Upper lobe of left lung (tissue), 4 donors: ENCODE data around the gene NUTM2G.

Experiments used
- EP300 ChIP-seq, 4 donors: sonication (generic); formaldehyde crosslinking; IDR thresholded peaks; one replicate each; pipeline ENCODE4 v1.5.1; 2017; ENCODE audit warnings: antibody characterized with exemption in 4 of 4, control low read depth in 2 of 4
- POLR2A ChIP-seq, 4 donors: fragments of 450-650 bp; IDR thresholded peaks; one replicate each; pipeline ENCODE4 v1.5.1; 2016 to 2017; ENCODE audit warnings: antibody characterized with exemption in 4 of 4, mild to moderate bottlenecking in 2 of 4
- POLR2AphosphoS5 ChIP-seq, 2 donors: sonication (generic); formaldehyde crosslinking; IDR thresholded peaks; one replicate each; pipeline ENCODE4 v1.5.1; 2017; ENCODE audit warnings: antibody characterized with exemption in 2 of 2
- TF ChIP-seq, protein P1 (sequence below), 6 experiments: fragments of 450-650 bp in 4 of 6; fragments of 200-600 bp in 2 of 6; sonication (generic) in 2 of 6; IDR thresholded peaks; one replicate each; pipeline ENCODE4 v1.5.1; 2016 to 2019; ENCODE audit warnings: antibody characterized with exemption in 6 of 6

GRCh38 chr9:96883922-96884321 is 44.7 kb upstream of the NUTM2G start:
- TF ChIP-seq, protein P1, sequence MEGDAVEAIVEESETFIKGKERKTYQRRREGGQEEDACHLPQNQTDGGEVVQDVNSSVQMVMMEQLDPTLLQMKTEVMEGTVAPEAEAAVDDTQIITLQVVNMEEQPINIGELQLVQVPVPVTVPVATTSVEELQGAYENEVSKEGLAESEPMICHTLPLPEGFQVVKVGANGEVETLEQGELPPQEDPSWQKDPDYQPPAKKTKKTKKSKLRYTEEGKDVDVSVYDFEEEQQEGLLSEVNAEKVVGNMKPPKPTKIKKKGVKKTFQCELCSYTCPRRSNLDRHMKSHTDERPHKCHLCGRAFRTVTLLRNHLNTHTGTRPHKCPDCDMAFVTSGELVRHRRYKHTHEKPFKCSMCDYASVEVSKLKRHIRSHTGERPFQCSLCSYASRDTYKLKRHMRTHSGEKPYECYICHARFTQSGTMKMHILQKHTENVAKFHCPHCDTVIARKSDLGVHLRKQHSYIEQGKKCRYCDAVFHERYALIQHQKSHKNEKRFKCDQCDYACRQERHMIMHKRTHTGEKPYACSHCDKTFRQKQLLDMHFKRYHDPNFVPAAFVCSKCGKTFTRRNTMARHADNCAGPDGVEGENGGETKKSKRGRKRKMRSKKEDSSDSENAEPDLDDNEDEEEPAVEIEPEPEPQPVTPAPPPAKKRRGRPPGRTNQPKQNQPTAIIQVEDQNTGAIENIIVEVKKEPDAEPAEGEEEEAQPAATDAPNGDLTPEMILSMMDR (IDR thresholded peaks at IDR 0.05), result no peak
- TF ChIP-seq EP300 (IDR thresholded peaks at IDR 0.05) (no peak), POLR2AphosphoS5 (IDR thresholded peaks at IDR 0.05) (no peak), POLR2A (IDR thresholded peaks at IDR 0.05) (no peak)
